HG03442 (cell line): ENCODE measurements around the gene TWIST2.

Experiments used
- ATAC-seq: cut with Tn5 transposase; IDR thresholded peaks from one replicate; pipeline ENCODE4 v1.9.1; 2021; ENCODE audit warnings: mild to moderate bottlenecking, moderate library complexity; ENCODE audit not compliant: unreplicated experiment

TWIST2 gene

GRCh38 chr2:238936162-238937052 is 88.5 kb downstream of the TWIST2 start:
- ATAC-seq: no peak

- ATAC-seq: no peak
Measured at GRCh38 chr2:238938003-238938400, 90.1 kb downstream of the TWIST2 start.

- no peak for ATAC-seq
Measured at GRCh38 chr2:238938401-238939055, 90.6 kb downstream of the TWIST2 start.

- ATAC-seq: no peak
Measured at GRCh38 chr2:238939074-238939473, 91.2 kb downstream of the TWIST2 start.

GRCh38 chr2:238939521-238940403 is 91.9 kb downstream of the TWIST2 start:
- ATAC-seq: no peak

- no peak for ATAC-seq
Measured at GRCh38 chr2:238940806-238941205, 92.9 kb downstream of the TWIST2 start.

GRCh38 chr2:238941262-238941792 is 93.4 kb downstream of the TWIST2 start:
- ATAC-seq: no peak

GRCh38 chr2:238942080-238942725 is 94.3 kb downstream of the TWIST2 start:
- no peak for ATAC-seq

- no peak for ATAC-seq
Measured at GRCh38 chr2:238942726-238943300, 94.9 kb downstream of the TWIST2 start.

- no peak for ATAC-seq
Measured at GRCh38 chr2:238943338-238944067, 95.6 kb downstream of the TWIST2 start.

GRCh38 chr2:238945433-238946150 is 97.7 kb downstream of the TWIST2 start:
- ATAC-seq: no peak

- ATAC-seq: no peak
Measured at GRCh38 chr2:238946318-238947242, 98.7 kb downstream of the TWIST2 start.

- no peak for ATAC-seq
Measured at GRCh38 chr2:238947243-238947760, 99.4 kb downstream of the TWIST2 start.

- ATAC-seq: no peak
Measured at GRCh38 chr2:238947920-238948710, 100.2 kb downstream of the TWIST2 start.

GRCh38 chr2:238948765-238949641 is 101.1 kb downstream of the TWIST2 start:
- no peak for ATAC-seq
